A673 (cell line): Measurements from ENCODE around the gene MIAT. TPM values are rescaled to one million over a fixed set of nuclear protein-coding genes. Genes with fewer than 3 reads are reported as not detected.

Experiments used
- BruUV-seq: library from RNA; stranded (reverse); fragments of 400-500 nt; replicated peaks from 2 replicates; lab custom pipeline; 2021; lab: Mats Ljungman, UMichigan
- CTCF ChIA-PET: fragments of 300-600 bp; sonication (Branson Sonifier 250); formaldehyde crosslinking; loops from one replicate; lab custom pipeline; 2022; ENCODE audit warnings: antibody characterized with exemption; lab: Charles Lee
- POLR2A ChIA-PET: fragments of 300-600 bp; sonication (Branson Sonifier 250); formaldehyde crosslinking; loops from one replicate; lab custom pipeline; 2022; ENCODE audit warnings: antibody characterized with exemption; ENCODE audit not compliant: low non-redundant PET; lab: Charles Lee
- DNase-seq: peaks from one replicate; pipeline ENCODE4 v3.0.0-alpha.2; 2015; ENCODE audit warnings: low spot score
- H3K27ac ChIP-seq: fragments of 200-600 bp; sonication (generic); 2 replicates; pipeline ENCODE4 v1.5.1; 2016; ENCODE audit warnings: mixed run types, low read depth, mild to moderate bottlenecking, mixed read lengths, antibody characterized with exemption, low read length; ENCODE audit not compliant: poor library complexity, severe bottlenecking
- H3K27me3 ChIP-seq: fragments of 200-600 bp; sonication (generic); replicated peaks from 2 replicates; pipeline ENCODE4 v1.6.1; 2017; ENCODE audit warnings: mixed run types, low read depth, mild to moderate bottlenecking, mixed read lengths, antibody characterized with exemption, low read length; ENCODE audit not compliant: insufficient read depth, poor library complexity
- H3K36me3 ChIP-seq: fragments of 200-600 bp; sonication (generic); 2 replicates; pipeline ENCODE4 v1.6.1; 2016; ENCODE audit warnings: mixed run types, mild to moderate bottlenecking, mixed read lengths, antibody characterized with exemption, low read length; ENCODE audit not compliant: insufficient read depth, poor library complexity, severe bottlenecking
- H3K4me1 ChIP-seq: fragments of 200-600 bp; sonication (generic); 2 replicates; pipeline ENCODE4 v1.6.1; 2017; ENCODE audit warnings: mixed run types, mild to moderate bottlenecking, mixed read lengths, antibody characterized with exemption, low read length; ENCODE audit not compliant: insufficient read depth, poor library complexity, severe bottlenecking
- H3K4me3 ChIP-seq: fragments of 200-600 bp; sonication (generic); 2 replicates; pipeline ENCODE4 v1.5.1; 2016; ENCODE audit warnings: low read depth, mixed run types, mild to moderate bottlenecking, mixed read lengths, low read length; ENCODE audit not compliant: poor library complexity, severe bottlenecking
- H3K9me3 ChIP-seq: fragments of 200-600 bp; sonication (generic); 2 replicates; pipeline ENCODE4 v1.6.1; 2016; ENCODE audit warnings: mixed run types, low read depth, mild to moderate bottlenecking, mixed read lengths, antibody characterized with exemption, low read length; ENCODE audit not compliant: poor library complexity, severe bottlenecking
- CTCF ChIP-seq: fragments of 300-800, 200-600 bp; sonication (generic); conservative IDR thresholded peaks from 2 replicates; pipeline ENCODE4 v1.5.1; 2017; ENCODE audit warnings: low read depth, mild to moderate bottlenecking, antibody characterized with exemption, low read length, moderate library complexity, mixed read lengths
- EZH2 ChIP-seq: fragments of 200-600 bp; sonication (generic); IDR thresholded peaks from 2 replicates; pipeline ENCODE4 v1.6.1; 2017; ENCODE audit warnings: borderline replicate concordance, low read depth, mild to moderate bottlenecking, mixed read lengths, antibody characterized with exemption, low read length; ENCODE audit not compliant: poor library complexity, severe bottlenecking
- intact Hi-C: fragments of 100-400 bp; cut with micrococcal nuclease; formaldehyde crosslinking; loops from one replicate; pipeline ENCODE4 v1.10.0; 2022; ENCODE audit not compliant: unreplicated experiment
- total RNA-seq: library from RNA; stranded (reverse); gene quantifications from 2 replicates; pipeline ENCODE4 v1.2.3, GENCODE V29; 2021

Gene MIAT
- total RNA-seq, 1 experiment from 2014 or later = 6.2 TPM

- TF ChIP-seq EZH2 (no peak), CTCF (no peak)
- Histone ChIP-seq H3K27me3 (no peaks in the 10 kb centered on the region), H3K4me1 (no peaks in the 10 kb centered on the region), H3K36me3 (no peaks in the 10 kb centered on the region), H3K9me3 (no peaks in the 10 kb centered on the region), H3K4me3 (no peak overlapping the region), H3K27ac (no peak overlapping the region)
- no TSS peak for BruUV-seq
- intact Hi-C loops = no loop called here
- CTCF ChIA-PET = no interaction called here
- POLR2A ChIA-PET = no interaction called here
- no peak for DNase-seq
These were observed 34.0 kb downstream of the MIAT start for GRCh38 chr22:26691377-26691716.

DNA sequence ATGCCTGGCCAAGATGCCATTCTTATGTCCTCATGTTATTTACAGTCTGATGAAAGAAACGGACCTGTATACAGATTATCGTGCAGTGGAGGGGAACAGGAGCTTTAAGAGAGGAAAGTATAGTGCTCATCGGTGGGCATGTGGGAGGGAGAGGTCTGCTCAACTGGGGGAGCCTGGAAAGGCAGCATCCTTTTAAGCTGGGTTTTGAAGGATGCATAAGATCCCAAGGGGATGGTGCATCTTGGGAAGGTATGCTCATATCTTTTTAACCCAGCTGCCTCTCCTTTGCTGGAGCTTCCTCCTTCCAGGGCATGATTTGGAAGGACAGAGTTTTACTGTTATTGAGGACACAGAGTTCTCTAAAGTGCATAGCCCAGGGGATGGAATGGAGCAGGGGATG lies 34.8 kb downstream of the MIAT start:
- Histone ChIP-seq H3K36me3 (no peaks in the 10 kb centered on the region), H3K4me1 (no peaks in the 10 kb centered on the region), H3K27me3 (no peaks in the 10 kb centered on the region), H3K4me3 (no peak overlapping the region), H3K9me3 (no peaks in the 10 kb centered on the region), H3K27ac (no peak overlapping the region)
- TF ChIP-seq CTCF (no peak), EZH2 (no peak)
- POLR2A ChIA-PET = no interaction called here
- DNase-seq = no peak
- BruUV-seq = no TSS peak
- intact Hi-C loops = no loop called here
- CTCF ChIA-PET = no interaction called here

DNA sequence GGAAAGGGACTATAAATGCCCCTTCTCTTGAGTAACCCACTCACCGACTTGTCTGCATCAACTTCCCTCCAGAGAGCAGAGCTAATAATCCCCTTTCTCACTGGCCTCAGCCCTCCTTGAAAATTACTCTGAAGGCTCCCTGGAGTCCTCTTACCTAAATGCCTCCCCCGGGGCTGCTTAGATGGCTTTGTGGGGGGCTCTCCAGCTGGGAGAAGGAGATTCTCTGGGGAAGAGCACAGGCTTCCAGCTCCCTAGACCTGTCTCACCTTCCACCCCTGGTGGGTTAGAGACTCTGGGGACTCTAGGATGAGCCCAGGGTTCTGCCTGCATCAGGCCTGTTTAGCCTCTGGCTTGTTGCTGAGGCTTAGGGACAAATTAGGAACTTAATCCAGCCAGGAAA lies 39.8 kb downstream of the MIAT start:
- H3K27me3 ChIP-seq = no peaks in the 10 kb centered on the region
- TF ChIP-seq EZH2 (no peak), CTCF (no peak)
- no peaks in the 10 kb centered on the region for H3K36me3 ChIP-seq
- H3K9me3 ChIP-seq = no peaks in the 10 kb centered on the region
- intact Hi-C loops = no loop called here
- no TSS peak for BruUV-seq
- no peak overlapping the region for H3K4me3 ChIP-seq
- H3K4me1 ChIP-seq = no peaks in the 10 kb centered on the region
- no peak for DNase-seq
- CTCF ChIA-PET = no interaction called here
- no peak overlapping the region for H3K27ac ChIP-seq
- POLR2A ChIA-PET = no interaction called here
